ENCODE data around the gene RND1. TPM values are rescaled to one million over a fixed set of nuclear protein-coding genes. Genes with fewer than 3 reads are reported as not detected.
"Not testable (repeated sequence)": the region's sequence is repeated elsewhere in the genome, so short reads cannot be mapped to it uniquely, and the experiment has no call there.

The RND1 gene
- total and polyA plus RNA-seq, 2 of the 8 experiments (the other 6 are each of a cell fraction or from before 2014, with no cell fraction given), result 15.8 to 17.1 TPM

DNA sequence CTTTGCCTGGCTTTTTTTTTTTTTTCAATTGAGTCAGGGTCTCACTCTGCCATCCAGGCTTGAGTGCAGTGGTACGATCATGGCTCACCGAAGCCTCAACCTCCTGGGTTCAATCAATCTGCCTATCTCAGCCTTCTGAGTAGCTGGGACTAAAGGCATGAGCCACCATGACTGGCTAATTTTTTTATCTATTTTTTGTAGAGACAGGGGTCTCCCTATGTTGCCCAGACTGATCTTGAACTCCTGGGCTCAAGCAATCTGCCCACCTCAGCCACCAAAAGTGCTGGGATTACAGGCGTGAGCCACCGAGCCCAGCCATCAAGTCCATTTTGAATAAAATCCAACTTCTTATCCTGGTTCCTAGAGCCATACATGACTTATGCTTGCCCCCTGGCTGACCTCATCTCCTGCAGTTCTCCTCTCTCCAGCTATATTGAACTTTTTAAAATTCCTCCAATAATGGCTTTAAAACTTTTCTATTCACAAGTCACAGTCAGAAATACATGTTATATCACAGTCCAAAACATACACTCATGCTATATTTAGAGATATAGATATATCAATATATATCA is 10.4 kb upstream of the RND1 start (continued):
- TF ChIP-seq CHD1 (IDR thresholded peaks at IDR 0.05; ENCODE audit: low read depth, low read length) (no peak), EGR1 (IDR thresholded peaks at IDR 0.05; ENCODE audit: borderline replicate concordance, low read depth, low read length) (no peak), USF2 (IDR thresholded peaks at IDR 0.05; ENCODE audit: low read length) (no peak), ZNF274 (IDR thresholded peaks at IDR 0.05; ENCODE audit: borderline replicate concordance, extremely low read depth, low read length) (no peak), SUZ12 (IDR thresholded peaks at IDR 0.05; ENCODE audit: low read length) (no peak), CBX5 (IDR thresholded peaks at IDR 0.05; ENCODE audit: low read depth, low read length) (no peak), SIX5 (IDR thresholded peaks at IDR 0.05; ENCODE audit: low read depth, low read length) (no peak)
- TF ChIP-seq, protein P1, sequence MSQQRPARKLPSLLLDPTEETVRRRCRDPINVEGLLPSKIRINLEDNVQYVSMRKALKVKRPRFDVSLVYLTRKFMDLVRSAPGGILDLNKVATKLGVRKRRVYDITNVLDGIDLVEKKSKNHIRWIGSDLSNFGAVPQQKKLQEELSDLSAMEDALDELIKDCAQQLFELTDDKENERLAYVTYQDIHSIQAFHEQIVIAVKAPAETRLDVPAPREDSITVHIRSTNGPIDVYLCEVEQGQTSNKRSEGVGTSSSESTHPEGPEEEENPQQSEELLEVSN (IDR thresholded peaks at IDR 0.05), result no peak

DNA sequence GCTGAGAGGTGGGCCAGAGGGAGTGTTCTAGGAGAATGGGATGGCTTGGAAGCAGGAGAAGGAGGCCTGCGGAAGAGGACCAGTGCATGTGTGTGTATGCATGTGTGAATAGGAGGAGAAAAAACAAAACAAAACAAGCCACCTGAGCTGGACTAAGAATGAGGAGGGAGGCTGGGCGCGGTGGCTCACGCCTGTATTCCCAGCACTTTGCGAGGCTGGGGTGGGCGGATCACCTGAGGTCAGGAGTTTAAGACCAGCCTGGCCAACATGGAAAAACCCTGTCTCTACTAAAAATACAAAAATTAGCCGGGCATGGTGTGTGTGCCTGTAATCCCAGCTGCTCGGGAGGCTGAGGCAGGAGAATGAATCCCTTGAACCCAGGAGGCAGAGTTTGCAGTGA is 7.9 kb upstream of the RND1 start:
- H3K36me3 ChIP-seq (ENCODE audit: control insufficient read depth in 2 of 4, insufficient read depth in 4 of 4, low read length in 3 of 4); H3K56ac ChIP-seq (replicated peaks; ENCODE audit: insufficient read length, low read depth, low read length); H3K4me3 ChIP-seq (ENCODE audit: extremely low read depth in 1 of 4, insufficient read depth in 2 of 4, low read depth in 3 of 4, low read length in 4 of 4); H3K23ac ChIP-seq (ENCODE audit: insufficient read length); DNase-seq (ENCODE audit: low read depth in 1 of 2, low spot score in 2 of 2); H3K79me1 ChIP-seq (ENCODE audit: low read depth, low read length); H4K91ac ChIP-seq (replicated peaks; ENCODE audit: insufficient read length, low read length); H2BK20ac ChIP-seq (ENCODE audit: low read length); H3K27ac ChIP-seq (ENCODE audit: low read depth, low read length); H2BK5ac ChIP-seq (ENCODE audit: low read depth, low read length); H3K4me1 ChIP-seq (replicated peaks in 1 of 4; ENCODE audit: control insufficient read depth in 3 of 4, insufficient read depth in 4 of 4, low read length in 3 of 4); H3K18ac ChIP-seq (ENCODE audit: extremely low read depth, low read length); H4K20me1 ChIP-seq (replicated peaks in 1 of 2; ENCODE audit: control insufficient read depth in 1 of 2, insufficient read depth in 2 of 2, low read length in 2 of 2); H2BK12ac ChIP-seq (ENCODE audit: low read depth, low read length); H2AK5ac ChIP-seq (ENCODE audit: low read depth, low read length); FAIRE-seq; H2BK120ac ChIP-seq (replicated peaks; ENCODE audit: low read depth, low read length); H3K23me2 ChIP-seq (ENCODE audit: low read depth, low read length); H3K9me3 ChIP-seq (ENCODE audit: insufficient read depth in 2 of 2, low read depth in 1 of 2, low read length in 1 of 2); H4K5ac ChIP-seq (ENCODE audit: insufficient read length, low read depth, low read length); H3K4me2 ChIP-seq (ENCODE audit: insufficient read depth in 1 of 2, low read depth in 2 of 2, low read length in 2 of 2); H3K27me3 ChIP-seq (replicated peaks in 1 of 4; ENCODE audit: control insufficient read depth in 3 of 4, extremely low read depth in 1 of 4, insufficient read depth in 3 of 4, low read length in 3 of 4); H3K79me2 ChIP-seq (ENCODE audit: control insufficient read depth in 1 of 2, insufficient read depth in 2 of 2, low read length in 2 of 2); H3K14ac ChIP-seq (ENCODE audit: insufficient read length); H2BK15ac ChIP-seq (ENCODE audit: low read length); H4K8ac ChIP-seq (ENCODE audit: extremely low read depth, insufficient read depth, low read length); H3K9ac ChIP-seq (replicated peaks in 1 of 4; ENCODE audit: extremely low read depth in 1 of 4, low read depth in 3 of 4, low read length in 3 of 4); H2AFZ ChIP-seq (ENCODE audit: low read length); H3K4ac ChIP-seq (replicated peaks; ENCODE audit: insufficient read length, low read depth, low read length): not testable (repeated sequence)
- CTCF ChIA-PET (ENCODE audit: partially characterized antibody), result interaction anchor here (1.2 to 26.4 kb wide), 8 partner anchors 9 to 121 kb away, joined by 4 to 678 read pairs (median 4); partner anchors contain the start of genes DDX23, RND1 and WNT1
- POLR2A ChIA-PET (ENCODE audit: partially characterized antibody), result interaction anchor here (2.5 to 23.7 kb wide), 2 partner anchors 9 to 13 kb away, joined by 13 to 651 read pairs; partner anchors contain the start of genes DDX23 and RND1
- WGBS, 2 experiments (ENCODE audit: extremely low coverage in 1 of 2, insufficient coverage in 1 of 2, insufficient read length in 1 of 2, insufficient replicate concordance in 2 of 2, low coverage in 1 of 2, low lambda C conversion rate in 2 of 2, missing lambda C conversion rate in 1 of 2), result 89% methylated on average over 8 of the region's 8 CpGs; no CpG with 5 or more reads in 1 of the 2 experiments
